ENCODE measurements around the gene SLC25A38.

The SLC25A38 gene

GRCh38 chr3:39428745-39429201, 45.6 kb downstream of the SLC25A38 start:
- DNase-seq (ENCODE audit: insufficient read length, low spot score): no peak
- FAIRE-seq: no peak

GRCh38 chr3:39429466-39429865, 46.3 kb downstream of the SLC25A38 start:
- no peak for DNase-seq (ENCODE audit: insufficient read length, low spot score)
- FAIRE-seq: no peak

DNA sequence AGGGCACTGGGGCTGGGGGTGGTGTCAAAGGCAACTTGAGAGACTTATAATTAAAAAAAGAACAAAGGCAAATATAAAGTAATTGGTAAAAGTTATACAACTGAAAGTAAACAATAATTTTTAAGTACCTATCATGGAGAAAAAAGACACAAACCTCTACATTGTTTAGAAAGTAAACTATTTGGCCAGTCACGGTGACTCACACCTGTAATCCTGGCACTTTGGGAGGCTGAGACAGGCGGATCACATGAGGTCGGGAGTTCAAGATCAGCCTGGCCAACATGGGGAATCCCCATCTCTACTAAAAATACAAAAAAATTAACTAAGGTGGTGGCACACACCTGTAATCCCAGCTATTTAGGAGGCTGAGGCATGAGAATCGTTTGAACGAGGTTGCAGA, 49.2 kb downstream of the SLC25A38 start:
- DNase-seq (ENCODE audit: insufficient read length, low spot score): no peak
- no peak for FAIRE-seq

GRCh38 chr3:39433642-39434041, 50.5 kb downstream of the SLC25A38 start:
- DNase-seq (ENCODE audit: insufficient read length, low spot score) (no peak), FAIRE-seq (no peak)

DNA sequence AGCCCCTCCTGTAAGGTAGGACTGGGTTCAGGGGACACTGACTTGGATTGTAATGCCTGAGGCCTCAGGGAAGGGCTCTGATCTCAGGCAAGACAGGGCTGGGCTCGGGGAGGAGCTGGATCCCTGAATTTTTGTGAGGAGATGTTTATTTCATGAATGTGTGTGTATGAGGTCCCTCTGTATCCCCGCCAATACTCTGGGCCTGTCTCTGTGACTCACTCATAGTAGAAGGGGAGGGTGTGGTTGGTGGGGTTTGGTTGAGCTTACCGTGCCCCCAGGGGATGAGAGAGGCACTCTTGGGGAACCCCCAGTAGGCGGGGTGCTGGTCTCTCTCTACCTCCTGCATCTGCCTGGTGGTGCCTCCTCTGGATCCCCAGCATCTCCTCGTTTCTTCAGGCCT, 51.4 kb downstream of the SLC25A38 start:
- DNase-seq (ENCODE audit: insufficient read length, low spot score) (no peak), FAIRE-seq (no peak)

DNA sequence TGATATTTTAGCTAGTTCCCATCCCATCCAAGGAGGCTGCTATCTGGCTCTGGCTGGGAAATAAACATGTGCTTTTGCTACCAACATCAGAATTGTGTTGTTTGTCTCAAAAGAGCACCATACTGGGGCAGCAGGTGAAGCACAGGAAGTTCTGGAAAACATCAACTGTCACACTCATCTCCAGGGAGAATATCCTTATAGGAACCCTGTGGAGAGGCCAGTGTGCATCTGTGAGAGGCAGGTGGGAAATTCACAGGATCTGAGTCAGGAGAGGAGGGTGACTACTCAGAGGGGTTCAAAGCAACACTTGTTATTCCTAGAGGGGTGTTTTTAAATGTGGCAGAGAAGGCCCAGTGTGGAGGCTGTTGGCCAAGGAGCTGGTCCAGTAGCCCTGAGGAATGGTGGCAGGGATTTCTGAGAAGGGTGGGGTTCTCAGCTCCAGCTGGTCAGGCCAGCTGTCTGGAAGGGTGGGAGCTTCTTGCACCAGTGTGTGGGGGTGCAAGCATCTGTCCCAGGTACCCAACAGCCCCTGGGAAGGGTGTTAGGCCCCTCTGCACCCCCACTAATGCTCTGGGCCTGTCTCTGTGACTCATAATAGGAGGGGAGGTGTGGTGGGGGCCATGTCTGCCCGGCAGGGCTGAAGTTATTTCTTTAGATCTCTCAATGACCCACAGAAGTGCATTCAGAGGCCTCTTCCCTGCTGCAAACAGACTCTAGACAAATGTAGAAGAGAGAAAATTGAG, 52.0 kb downstream of the SLC25A38 start:
- FAIRE-seq: no peak
- no peak for DNase-seq (ENCODE audit: insufficient read length, low spot score)

DNA sequence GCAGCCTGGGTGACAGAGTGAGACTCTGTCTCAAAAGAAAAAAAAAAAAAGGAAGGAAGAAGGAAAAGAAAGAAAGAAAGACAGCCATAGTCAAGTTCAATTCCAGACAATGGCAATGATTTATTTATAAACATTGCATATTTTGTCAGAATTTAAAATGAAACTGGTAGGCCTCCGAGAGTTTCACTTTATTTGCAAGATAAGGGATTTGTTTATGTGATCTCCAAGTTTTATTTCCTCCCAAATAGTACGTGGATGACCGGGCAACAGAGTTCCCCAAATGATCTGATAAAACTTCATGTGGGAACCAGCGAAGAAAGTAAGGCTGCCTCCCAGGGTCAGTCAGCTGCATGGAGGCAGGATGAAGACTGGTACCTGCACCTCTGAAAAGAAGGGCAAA, 55.7 kb downstream of the SLC25A38 start:
- DNase-seq (ENCODE audit: insufficient read length, low spot score): no peak
- FAIRE-seq: no peak

GRCh38 chr3:39440316-39440715, 57.1 kb downstream of the SLC25A38 start:
- FAIRE-seq (no peak), DNase-seq (ENCODE audit: insufficient read length, low spot score) (no peak)

DNA sequence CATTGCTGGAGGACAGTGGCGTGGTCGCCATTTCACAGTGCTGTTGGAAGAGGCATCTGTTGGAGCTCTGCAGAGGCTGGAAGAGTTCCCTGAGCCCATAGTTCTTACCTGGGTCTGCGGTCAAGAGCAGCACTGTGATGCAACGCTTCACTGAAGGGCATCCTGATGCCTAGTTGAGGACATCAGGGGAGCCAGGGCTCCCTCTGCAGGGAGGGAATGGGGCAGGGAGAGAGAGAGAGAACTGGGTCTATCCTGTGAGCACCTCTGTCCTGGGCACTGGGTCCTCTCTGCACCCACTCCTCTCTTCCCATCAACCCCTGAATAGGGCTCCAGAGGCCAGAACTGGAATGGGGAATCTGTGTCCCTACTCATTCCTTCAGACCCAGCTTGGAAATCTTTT, 60.4 kb downstream of the SLC25A38 start:
- FAIRE-seq (no peak), DNase-seq (ENCODE audit: insufficient read length, low spot score) (no peak)

GRCh38 chr3:39445927-39446326, 62.8 kb downstream of the SLC25A38 start:
- no peak for DNase-seq (ENCODE audit: insufficient read length, low spot score)
- FAIRE-seq: no peak

- DNase-seq (ENCODE audit: insufficient read length, low spot score): no peak
These were observed 63.3 kb downstream of the SLC25A38 start for GRCh38 chr3:39446444-39446843.

More at GRCh38 chr3:39446444-39446843, 63.3 kb downstream of the SLC25A38 start:
- FAIRE-seq: no peak
